ENCODE results near the gene CEND1. TPM values are rescaled to one million over a fixed set of nuclear protein-coding genes. Genes with fewer than 3 reads are reported as not detected.

The CEND1 gene
- total and polyA plus RNA-seq, 7 experiments from 2014 or later = 2.3 TPM; not detected in 6

DNA sequence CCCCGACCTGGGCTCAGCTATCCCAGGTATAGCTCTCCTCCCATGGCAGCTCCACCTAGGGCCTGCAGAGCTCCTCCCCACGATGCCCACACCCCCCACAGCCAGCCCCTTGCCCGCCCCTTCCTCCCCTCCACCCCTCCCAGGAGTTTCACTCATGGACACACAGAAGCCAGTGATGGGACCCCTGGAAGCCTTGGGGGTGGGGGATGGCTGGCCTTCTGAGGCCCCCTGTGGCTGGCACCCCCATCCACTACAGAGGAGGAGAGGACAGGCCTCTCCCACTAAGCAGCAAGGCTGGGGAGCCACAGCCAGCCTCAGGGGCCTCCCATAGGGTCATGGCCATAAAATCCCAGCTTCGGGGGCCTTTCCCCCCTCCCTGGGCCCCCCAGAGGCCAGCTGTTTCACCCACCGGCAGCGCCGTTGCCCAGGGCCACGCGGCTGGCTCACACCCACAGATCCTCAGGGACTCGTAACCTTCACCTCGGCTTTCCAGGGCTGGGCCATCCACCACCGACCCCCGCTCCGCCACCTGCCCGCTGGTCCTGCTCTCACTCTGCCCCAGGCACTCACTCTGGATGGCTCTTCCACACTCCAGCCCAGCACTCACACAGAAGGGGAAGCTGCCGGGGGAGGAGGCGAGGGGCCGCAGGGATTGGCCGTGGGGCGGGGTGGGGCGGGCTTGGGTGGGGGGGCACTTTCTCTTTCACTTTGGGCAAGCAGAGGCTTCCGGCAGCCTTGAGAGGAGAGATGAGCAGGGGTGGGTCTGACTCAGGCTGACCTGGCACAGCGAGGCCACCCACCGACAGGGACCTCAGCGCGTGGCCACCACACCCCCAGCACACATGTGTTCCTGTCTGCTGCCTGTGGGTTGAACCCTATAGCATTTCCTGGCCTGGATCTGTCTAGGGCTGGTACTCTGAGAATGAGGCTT lies 6.0 kb upstream of the CEND1 start:
- peak overlapping the region; percentile 87 for H3K4me3 ChIP-seq (ENCODE audit: low read length)
- Mint-ChIP-seq H3K36me3 (peaks cover 0 to 8% (median 0%) of the 10 kb centered on the region in 5 donors), H3K4me3 (peak overlapping the region; percentile 84 to 99 (median 90)), H3K9me3 (no peaks in the 10 kb centered on the region), H3K27ac (peak overlapping the region; percentile 75 to 94 (median 92)), H3K27me3 (no peaks in the 10 kb centered on the region), H3K4me1 (peaks cover 0 to 15% (median 11%) of the 10 kb centered on the region in 7 donors)
- DNase-seq = peak; percentile 51 to 79 (median 71)
- peak overlapping the region; percentile 93 for H3K27ac ChIP-seq (ENCODE audit: low read depth, low read length)
- ATAC-seq = peak; percentile 65
- no peaks in the 10 kb centered on the region for H3K27me3 ChIP-seq (ENCODE audit: control insufficient read depth in 2 of 2, insufficient read depth in 2 of 2, low read length in 2 of 2)
- peaks cover 14 to 16% of the 10 kb centered on the region in 2 donors for H3K4me1 ChIP-seq (ENCODE audit: control insufficient read depth in 2 of 2, insufficient read depth in 2 of 2, low read length in 2 of 2)
- H3K9me3 ChIP-seq (ENCODE audit: control insufficient read depth in 2 of 3, low read length in 3 of 3) = no peaks in the 10 kb centered on the region
- ChIA-PET CTCF (interaction anchor here (0.6 kb wide), 2 partner anchors 37 to 196 kb away, joined by 3 to 4 read pairs; no protein-coding TSS in a partner anchor), POLR2A (interaction anchor here (0.7 to 3.0 kb wide), 12 partner anchors 9 to 589 kb away, joined by 3 to 23 read pairs (median 6); partner anchors contain the start of genes BET1L, GATD1, PIDD1 and PNPLA2)
- intact Hi-C loops (cut with micrococcal nuclease) = loop anchor here (1.0 to 10.0 kb wide), 10 partner anchors 9 to 559 kb away; partner anchors contain the start of genes GATD1 (in 2 of the 2), LMNTD2 (in 2 of the 2), RASSF7 (in 2 of the 2) and AP2A2 (in 1 of the 2)
- peaks cover 0 to 52% (median under 1%) of the 10 kb centered on the region in 3 experiments for H3K36me3 ChIP-seq (ENCODE audit: control insufficient read depth in 2 of 3, insufficient read depth in 3 of 3, low read length in 3 of 3)

DNA sequence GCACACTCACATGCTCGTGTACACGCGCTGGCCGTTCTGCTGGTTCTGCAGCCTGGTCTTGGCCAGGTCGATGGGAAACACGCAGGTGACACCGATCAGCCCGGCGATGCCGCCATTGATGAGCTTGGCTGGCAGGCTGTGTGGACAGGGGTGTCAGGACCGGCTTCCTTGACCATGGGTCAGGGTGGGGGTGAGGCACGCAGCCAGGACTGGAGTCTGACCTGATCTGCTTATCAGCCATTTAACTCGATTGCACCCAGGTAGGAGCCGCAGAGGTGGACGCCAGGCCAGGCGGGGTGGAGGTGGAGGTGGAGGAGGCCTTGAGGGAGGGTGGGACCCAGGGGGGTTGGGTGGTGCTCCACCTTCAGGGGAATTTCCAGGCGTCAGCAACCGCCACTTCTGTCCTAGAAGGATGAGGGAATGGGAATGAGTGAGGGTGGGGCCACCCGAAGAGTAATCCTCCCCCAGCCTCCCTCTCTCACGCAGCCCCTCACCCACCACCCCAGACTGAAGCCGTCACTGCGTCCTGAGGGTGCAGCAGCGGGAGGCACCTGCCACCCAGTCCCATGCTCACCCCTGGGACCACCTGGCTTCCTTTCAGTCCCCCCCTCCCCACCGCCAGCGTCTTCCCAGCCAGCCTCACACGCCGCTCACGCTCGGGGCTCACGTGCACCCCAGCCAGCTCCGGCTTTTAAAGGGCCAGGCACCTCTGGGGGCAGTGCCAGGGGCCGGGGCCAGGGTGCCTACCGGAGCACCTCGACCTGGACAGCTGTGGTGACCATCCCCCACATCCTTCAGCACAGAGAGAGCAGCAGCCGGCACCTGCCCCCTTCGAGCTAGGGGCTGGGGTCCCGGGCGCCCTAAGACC lies 5.1 kb upstream of the CEND1 start:
- no peaks in the 10 kb centered on the region for H3K27me3 Mint-ChIP-seq
- Histone ChIP-seq H3K36me3 (ENCODE audit: control insufficient read depth in 2 of 3, insufficient read depth in 3 of 3, low read length in 3 of 3) (peaks cover 0 to 43% (median 0%) of the 10 kb centered on the region in 3 experiments), H3K27ac (ENCODE audit: low read depth, low read length) (no peak overlapping the region), H3K4me3 (ENCODE audit: low read length) (no peak overlapping the region), H3K9me3 (ENCODE audit: control insufficient read depth in 2 of 3, low read length in 3 of 3) (no peaks in the 10 kb centered on the region), H3K27me3 (ENCODE audit: control insufficient read depth in 2 of 2, insufficient read depth in 2 of 2, low read length in 2 of 2) (no peaks in the 10 kb centered on the region), H3K4me1 (ENCODE audit: control insufficient read depth in 2 of 2, insufficient read depth in 2 of 2, low read length in 2 of 2) (peaks cover 14 to 16% of the 10 kb centered on the region in 2 donors)
- ATAC-seq (no peak), DNase-seq (no peak)
- CTCF ChIA-PET = interaction anchor here (0.6 kb wide), 1 partner anchor 195 kb away, joined by 4 read pairs; no protein-coding TSS in a partner anchor
- peaks cover 0 to 8% (median 0%) of the 10 kb centered on the region in 5 donors for H3K36me3 Mint-ChIP-seq
- no peaks in the 10 kb centered on the region for H3K9me3 Mint-ChIP-seq
- intact Hi-C loops (cut with micrococcal nuclease) = loop anchor here (5.0 to 10.0 kb wide), 5 partner anchors 68 to 558 kb away; partner anchors contain the start of genes AP2A2 (in 1 of the 2), LMNTD2 (in 1 of the 2), PSMD13 (in 1 of the 2) and RASSF7 (in 1 of the 2)
- H3K4me1 Mint-ChIP-seq = peaks cover 0 to 15% (median 11%) of the 10 kb centered on the region in 7 donors
- peak overlapping the region in 7 of 10 donors; percentile 33 to 95 (median 60) for H3K4me3 Mint-ChIP-seq
- peak overlapping the region in 1 of 9 donors; percentile 58 for H3K27ac Mint-ChIP-seq
- POLR2A ChIA-PET = interaction anchor here (0.7 to 3.0 kb wide), 7 partner anchors 9 to 386 kb away, joined by 3 to 23 read pairs (median 7); partner anchors contain the start of genes GATD1, PIDD1 and PNPLA2

DNA sequence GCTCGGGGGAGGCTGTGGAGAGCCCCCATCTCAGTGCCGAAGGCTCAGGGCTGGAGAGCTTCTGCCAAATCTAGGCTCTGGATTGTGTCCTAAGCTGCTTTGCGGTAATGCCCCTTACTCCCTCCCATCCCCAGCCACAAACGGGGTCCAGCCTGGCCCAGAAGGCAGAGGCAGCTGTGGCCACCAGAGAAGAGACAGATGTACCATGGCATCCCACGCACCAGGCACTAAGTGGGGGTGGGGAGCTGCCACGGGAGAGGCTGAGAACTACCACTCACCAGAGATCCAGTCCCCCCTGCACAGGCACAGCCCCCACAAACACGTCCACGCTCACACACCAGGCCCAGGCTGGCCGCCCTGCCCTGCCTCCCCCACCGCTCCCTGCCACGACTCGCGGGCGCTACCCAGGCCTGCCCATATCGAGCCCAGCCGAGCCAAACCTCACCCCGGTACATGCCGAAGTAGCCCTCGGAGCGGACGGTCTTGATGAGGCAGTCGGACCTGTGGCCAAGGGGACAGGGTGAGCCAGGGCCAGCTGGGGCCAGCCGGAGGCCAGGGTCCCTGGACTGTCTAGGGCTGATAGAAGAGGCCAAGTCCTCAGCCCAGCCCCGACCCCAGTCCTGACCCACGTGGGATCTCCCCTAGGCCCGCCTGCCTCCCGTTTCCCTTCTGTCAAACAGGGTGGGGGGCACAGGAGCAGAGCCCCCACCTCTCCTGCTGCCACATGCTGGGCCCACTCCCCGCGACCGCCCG lies 4.3 kb upstream of the CEND1 start:
- intact Hi-C loops (cut with micrococcal nuclease) = loop anchor here (10.0 kb wide), 2 partner anchors 229 to 379 kb away; partner anchors contain the start of genes LMNTD2 (in 1 of the 2), RASSF7 (in 1 of the 2) and SIGIRR (in 1 of the 2)
- POLR2A ChIA-PET = no interaction called here

DNA sequence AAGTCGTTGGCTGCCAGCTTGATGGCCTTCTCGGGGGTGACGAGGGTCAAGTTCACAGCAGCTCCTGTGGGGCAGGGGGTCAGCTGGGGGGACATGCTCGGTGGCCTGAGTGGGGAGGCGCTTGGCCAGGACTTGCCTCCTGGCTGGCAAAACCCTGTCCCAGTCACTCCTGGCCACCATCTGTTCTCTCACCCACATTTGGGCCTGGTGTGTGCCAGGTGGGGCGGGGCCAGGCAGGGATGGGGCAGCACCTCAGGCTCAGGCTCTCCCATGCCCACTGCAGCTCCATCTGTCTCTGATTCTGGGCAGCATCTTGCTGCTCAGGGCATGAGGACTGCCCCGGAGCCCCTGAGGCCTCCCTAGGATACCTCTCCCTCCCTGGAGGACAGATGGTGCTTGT lies 3.7 kb upstream of the CEND1 start:
- H3K27me3 ChIP-seq (ENCODE audit: control insufficient read depth in 2 of 2, insufficient read depth in 2 of 2, low read length in 2 of 2) = no peaks in the 10 kb centered on the region
- no peaks in the 10 kb centered on the region for H3K27me3 Mint-ChIP-seq
- peak overlapping the region in 2 of 9 donors; percentile 38 to 48 for H3K27ac Mint-ChIP-seq
- intact Hi-C loops (cut with micrococcal nuclease) = loop anchor here (10.0 kb wide), 2 partner anchors 229 to 379 kb away; partner anchors contain the start of genes LMNTD2 (in 1 of the 2), RASSF7 (in 1 of the 2) and SIGIRR (in 1 of the 2)
- H3K27ac ChIP-seq (ENCODE audit: low read depth, low read length) = no peak overlapping the region
- POLR2A ChIA-PET = no interaction called here
- no peaks in the 10 kb centered on the region for H3K9me3 ChIP-seq (ENCODE audit: control insufficient read depth in 2 of 3, low read length in 3 of 3)
- H3K36me3 ChIP-seq (ENCODE audit: control insufficient read depth in 2 of 3, insufficient read depth in 3 of 3, low read length in 3 of 3) = peaks cover 0 to 42% (median 0%) of the 10 kb centered on the region in 3 experiments
- H3K4me1 ChIP-seq (ENCODE audit: control insufficient read depth in 2 of 2, insufficient read depth in 2 of 2, low read length in 2 of 2) = peaks cover 12 to 14% of the 10 kb centered on the region in 2 donors
- peak overlapping the region in 2 of 10 donors; percentile 63 to 76 for H3K4me3 Mint-ChIP-seq
- CTCF ChIA-PET = no interaction called here
- DNase-seq (no peak), ATAC-seq (no peak)
- H3K36me3 Mint-ChIP-seq = peaks cover 0 to 8% (median 0%) of the 10 kb centered on the region in 5 donors
- no peaks in the 10 kb centered on the region for H3K9me3 Mint-ChIP-seq
- peaks cover 0 to 15% (median 12%) of the 10 kb centered on the region in 7 donors for H3K4me1 Mint-ChIP-seq
- H3K4me3 ChIP-seq (ENCODE audit: low read length) = no peak overlapping the region

More for the DNA sequence above, 4.3 kb upstream of the CEND1 start:
- CTCF ChIA-PET = no interaction called here
- no peak overlapping the region for H3K27ac ChIP-seq (ENCODE audit: low read depth, low read length)
- peak overlapping the region in 4 of 10 donors; percentile 39 to 95 (median 69) for H3K4me3 Mint-ChIP-seq
- no peaks in the 10 kb centered on the region for H3K27me3 ChIP-seq (ENCODE audit: control insufficient read depth in 2 of 2, insufficient read depth in 2 of 2, low read length in 2 of 2)
- no peaks in the 10 kb centered on the region for H3K27me3 Mint-ChIP-seq
- no peak overlapping the region for H3K4me3 ChIP-seq (ENCODE audit: low read length)
- H3K27ac Mint-ChIP-seq = peak overlapping the region in 2 of 9 donors; percentile 25 to 38
- ATAC-seq (no peak), DNase-seq (no peak)
- peaks cover 0 to 15% (median 11%) of the 10 kb centered on the region in 7 donors for H3K4me1 Mint-ChIP-seq
- H3K36me3 ChIP-seq (ENCODE audit: control insufficient read depth in 2 of 3, insufficient read depth in 3 of 3, low read length in 3 of 3) = peaks cover 0 to 42% (median 0%) of the 10 kb centered on the region in 3 experiments
- H3K4me1 ChIP-seq (ENCODE audit: control insufficient read depth in 2 of 2, insufficient read depth in 2 of 2, low read length in 2 of 2) = peaks cover 14 to 16% of the 10 kb centered on the region in 2 donors
- H3K36me3 Mint-ChIP-seq = peaks cover 0 to 8% (median 0%) of the 10 kb centered on the region in 5 donors
- no peaks in the 10 kb centered on the region for H3K9me3 ChIP-seq (ENCODE audit: control insufficient read depth in 2 of 3, low read length in 3 of 3)
- H3K9me3 Mint-ChIP-seq = no peaks in the 10 kb centered on the region

DNA sequence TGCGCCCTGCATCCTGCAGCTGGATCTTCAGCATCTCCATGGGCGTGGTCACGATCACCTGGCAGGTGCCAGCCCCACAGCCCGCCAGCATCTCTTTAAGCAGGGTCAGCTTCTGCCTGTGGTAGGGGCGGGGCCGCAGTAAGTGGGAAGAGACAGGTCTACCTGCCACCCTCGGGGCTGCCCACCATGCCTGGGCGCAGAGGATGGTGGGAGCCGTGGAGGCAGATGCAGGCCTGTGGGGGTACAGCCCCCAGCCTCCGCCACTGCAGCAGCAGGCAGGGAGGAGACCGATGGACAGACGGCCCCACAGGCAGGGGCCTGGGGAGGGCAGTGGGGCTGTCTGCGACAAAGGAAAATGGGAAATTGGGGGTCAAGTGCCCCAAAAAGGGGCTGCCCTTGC lies 3.0 kb upstream of the CEND1 start:
- H3K36me3 ChIP-seq (ENCODE audit: control insufficient read depth in 2 of 3, insufficient read depth in 3 of 3, low read length in 3 of 3) = peaks cover 0 to 42% (median 0%) of the 10 kb centered on the region in 3 experiments
- ATAC-seq = no peak
- no peak overlapping the region for H3K27ac ChIP-seq (ENCODE audit: low read depth, low read length)
- Mint-ChIP-seq H3K4me1 (peaks cover 0 to 20% (median 12%) of the 10 kb centered on the region in 7 donors), H3K27ac (no peak overlapping the region), H3K27me3 (no peaks in the 10 kb centered on the region), H3K36me3 (peaks cover 0 to 8% (median 0%) of the 10 kb centered on the region in 5 donors), H3K9me3 (no peaks in the 10 kb centered on the region), H3K4me3 (peak overlapping the region in 1 of 10 donors; percentile 28)
- H3K27me3 ChIP-seq (ENCODE audit: control insufficient read depth in 2 of 2, insufficient read depth in 2 of 2, low read length in 2 of 2) = no peaks in the 10 kb centered on the region
- ChIA-PET CTCF (no interaction called here), POLR2A (no interaction called here)
- H3K4me3 ChIP-seq (ENCODE audit: low read length) = no peak overlapping the region
- H3K9me3 ChIP-seq (ENCODE audit: control insufficient read depth in 2 of 3, low read length in 3 of 3) = no peaks in the 10 kb centered on the region
- DNase-seq = no peak
- intact Hi-C loops (cut with micrococcal nuclease) = loop anchor here (10.0 kb wide), 2 partner anchors 228 to 378 kb away; partner anchors contain the start of genes LMNTD2 (in 1 of the 2), RASSF7 (in 1 of the 2) and SIGIRR (in 1 of the 2)
- peaks cover 10 to 14% of the 10 kb centered on the region in 2 donors for H3K4me1 ChIP-seq (ENCODE audit: control insufficient read depth in 2 of 2, insufficient read depth in 2 of 2, low read length in 2 of 2)
